Epidermal melanocyte (primary cell): ENCODE measurements around the gene ADAM33.

Experiments used
- DNase-seq: peaks from one replicate; pipeline ENCODE4 v3.0.0; 2011; ENCODE audit warnings: low spot score; ENCODE audit not compliant: insufficient read length

Gene ADAM33

GRCh38 chr20:3669710-3670367, 12.0 kb downstream of the ADAM33 start:
- DNase-seq: no peak

- no peak for DNase-seq
Observed at GRCh38 chr20:3667434-3668037, 14.3 kb downstream of the ADAM33 start.

GRCh38 chr20:3663858-3664257, 18.0 kb downstream of the ADAM33 start:
- no peak for DNase-seq

GRCh38 chr20:3663031-3663701, 18.6 kb downstream of the ADAM33 start, which contains the start of gene GFRA4:
TSS of gene GFRA4 (minus strand) at chr20:3663399. CDS start at chr20:3663399, 0 bp downstream.
- DNase-seq: no peak

GRCh38 chr20:3661814-3662665, 19.8 kb downstream of the ADAM33 start:
- DNase-seq: no peak

GRCh38 chr20:3661060-3661813, 20.6 kb downstream of the ADAM33 start:
- no peak for DNase-seq

- DNase-seq: no peak
Observed at GRCh38 chr20:3660262-3661059, 21.3 kb downstream of the ADAM33 start.

GRCh38 chr20:3659492-3660261, 22.1 kb downstream of the ADAM33 start:
- no peak for DNase-seq

GRCh38 chr20:3658716-3659491, 22.9 kb downstream of the ADAM33 start:
- no peak for DNase-seq

GRCh38 chr20:3658019-3658715, 23.6 kb downstream of the ADAM33 start:
- no peak for DNase-seq

GRCh38 chr20:3655131-3655405, 26.7 kb downstream of the ADAM33 start:
- DNase-seq: no peak

GRCh38 chr20:3654326-3655130, 27.3 kb downstream of the ADAM33 start:
- DNase-seq: no peak

- DNase-seq: no peak
Observed at GRCh38 chr20:3653921-3654320, 27.9 kb downstream of the ADAM33 start.

- DNase-seq: no peak
Observed at GRCh38 chr20:3652676-3653596, 28.9 kb downstream of the ADAM33 start.

- DNase-seq: no peak
Observed at GRCh38 chr20:3652221-3652620, 29.6 kb downstream of the ADAM33 start.

GRCh38 chr20:3651204-3651962, 30.4 kb downstream of the ADAM33 start:
- DNase-seq: no peak
